Cerebellar cortex (tissue), 1 donor: ENCODE data around the gene UBFD1.
A peak's percentile ranks its signal among the peaks of the same experiment; 100 is the strongest.
"Not testable (repeated sequence)": the region's sequence is repeated elsewhere in the genome, so short reads cannot be mapped to it uniquely, and the experiment has no call there.

Experiments
- DNase-seq: peaks from one replicate; pipeline ENCODE4 v3.0.0-alpha.2; 2015; ENCODE audit warnings: low spot score

Gene UBFD1, protein sequence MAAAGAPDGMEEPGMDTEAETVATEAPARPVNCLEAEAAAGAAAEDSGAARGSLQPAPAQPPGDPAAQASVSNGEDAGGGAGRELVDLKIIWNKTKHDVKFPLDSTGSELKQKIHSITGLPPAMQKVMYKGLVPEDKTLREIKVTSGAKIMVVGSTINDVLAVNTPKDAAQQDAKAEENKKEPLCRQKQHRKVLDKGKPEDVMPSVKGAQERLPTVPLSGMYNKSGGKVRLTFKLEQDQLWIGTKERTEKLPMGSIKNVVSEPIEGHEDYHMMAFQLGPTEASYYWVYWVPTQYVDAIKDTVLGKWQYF

DNA sequence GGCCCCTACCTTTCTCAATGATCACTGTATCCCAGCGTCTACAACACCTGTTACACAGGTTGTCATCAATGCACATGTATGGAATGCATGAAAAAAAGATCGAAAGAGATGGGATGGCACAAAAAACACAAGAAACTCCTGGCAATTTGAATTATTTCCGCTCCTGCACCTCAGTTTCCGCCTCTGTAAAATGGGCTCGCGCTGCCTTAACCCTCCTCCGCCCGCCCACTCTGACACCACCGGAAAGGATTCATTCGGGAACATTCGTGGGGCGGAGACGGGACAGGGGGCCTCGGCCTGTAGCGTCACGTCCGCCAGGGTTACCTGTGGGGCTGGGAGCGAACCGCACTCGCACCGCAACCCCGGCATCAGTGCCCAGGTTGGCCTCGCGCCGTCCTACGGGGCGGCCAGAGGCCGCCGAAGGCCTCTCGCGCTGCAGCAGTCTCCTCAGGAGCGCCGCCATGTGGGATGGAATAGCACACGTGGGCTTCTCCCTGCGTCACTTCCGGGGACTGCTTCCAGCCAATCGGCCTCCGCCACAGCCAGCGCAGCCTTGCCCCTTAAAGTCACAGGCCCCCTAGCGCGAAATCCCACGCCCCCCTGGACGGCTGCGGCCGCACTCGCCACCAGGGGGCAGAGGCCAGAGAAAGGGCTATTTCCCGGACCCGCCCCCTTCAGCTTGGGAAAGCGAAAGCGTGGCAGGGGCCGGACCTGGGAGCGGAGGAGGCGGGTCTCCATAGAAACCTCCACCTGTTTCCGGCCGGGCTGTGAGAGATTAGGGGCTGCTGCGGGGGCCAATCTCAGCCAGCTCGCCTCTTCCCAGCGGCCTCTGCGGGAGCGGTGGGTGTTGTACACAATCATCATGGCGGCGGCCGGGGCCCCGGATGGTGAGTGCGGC, at the start of gene UBFD1, which contains the start of gene EARS2:
Gene UBFD1 (plus strand): TSS at position 847 of the 898 bp plus-strand sequence. CDS start 16 bp downstream, at position 863.
Gene EARS2 (minus strand): TSS at position 470 of the 898 bp plus-strand sequence. CDS start 7 bp downstream, at position 463.
- peak; percentile 97 for DNase-seq

DNA sequence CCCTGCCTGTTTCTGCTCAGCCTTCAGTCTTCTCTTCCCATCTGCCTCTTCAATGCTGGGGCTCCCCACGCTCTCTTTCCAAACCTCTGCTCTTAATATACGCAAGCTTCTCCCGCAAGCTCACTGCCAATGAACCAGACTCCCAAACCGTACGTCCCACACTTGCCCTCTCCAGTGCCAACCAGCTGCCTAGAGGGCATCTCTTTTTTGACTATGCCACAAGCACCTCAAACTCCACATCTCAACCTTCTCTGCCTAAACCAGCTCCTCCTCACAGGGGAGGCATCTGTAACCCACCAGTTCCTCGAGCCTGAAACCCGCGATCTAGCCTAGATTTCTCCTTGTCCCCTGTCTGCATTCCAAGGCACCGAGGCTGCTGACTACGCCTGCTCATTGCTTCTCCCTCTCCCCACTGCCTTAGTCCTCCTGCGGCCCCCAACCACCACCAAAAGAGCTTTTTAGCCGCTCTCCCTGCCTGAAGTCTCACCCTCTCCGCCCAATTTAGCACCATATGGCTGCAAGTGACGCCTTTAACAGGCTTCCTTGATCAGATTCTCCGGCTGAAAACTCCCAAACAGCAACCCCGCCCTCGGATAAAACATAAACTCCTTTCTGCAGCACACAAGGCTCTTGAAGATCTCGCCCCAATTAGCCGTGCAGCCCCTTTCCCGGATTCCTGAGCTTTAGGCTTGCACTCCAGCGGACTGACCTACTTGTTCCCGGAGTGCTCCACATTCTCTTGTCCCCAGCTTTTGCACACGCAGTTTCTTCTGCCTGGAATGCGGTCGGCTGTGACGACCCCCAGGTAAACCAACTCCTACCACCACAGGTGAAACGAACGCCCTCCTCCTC, 48.7 kb upstream of the UBFD1 start:
- DNase-seq = peak; percentile 74

DNA sequence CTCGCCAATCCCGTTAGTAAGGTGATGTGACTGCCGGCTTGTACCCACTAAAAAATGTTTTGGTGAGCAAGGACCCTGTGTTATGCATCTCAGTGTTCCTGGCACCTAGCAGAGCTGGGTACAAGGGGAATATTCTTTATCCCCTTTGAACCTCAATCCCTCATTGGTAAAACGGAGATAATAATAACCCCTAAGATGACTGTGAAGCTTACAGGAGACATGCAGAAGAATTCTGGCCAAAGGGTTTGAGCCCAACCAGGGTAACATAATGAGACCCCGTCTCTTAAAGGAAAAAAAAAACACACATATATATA, 48.1 kb upstream of the UBFD1 start:
- no peak for DNase-seq

DNA sequence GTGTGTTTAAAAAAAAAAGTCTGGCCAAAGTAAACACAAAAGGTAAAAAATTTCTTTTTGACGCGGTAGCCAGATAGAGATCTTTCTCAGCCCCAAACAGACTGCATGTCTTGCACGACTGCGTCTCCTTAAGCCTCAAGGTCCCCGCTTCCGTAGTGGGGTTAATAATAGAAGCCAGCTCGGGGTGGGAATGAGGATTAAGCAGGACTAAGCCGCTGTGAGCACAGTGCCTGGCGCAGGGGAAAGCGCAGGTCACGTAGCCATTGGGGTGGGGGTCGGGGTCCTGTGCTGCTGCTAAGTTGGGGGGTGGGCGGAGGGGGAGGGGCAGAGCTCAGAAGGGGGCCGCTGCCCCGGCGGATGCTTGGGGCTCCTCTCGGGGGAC, 47.8 kb upstream of the UBFD1 start:
- peak; percentile 42 for DNase-seq

DNA sequence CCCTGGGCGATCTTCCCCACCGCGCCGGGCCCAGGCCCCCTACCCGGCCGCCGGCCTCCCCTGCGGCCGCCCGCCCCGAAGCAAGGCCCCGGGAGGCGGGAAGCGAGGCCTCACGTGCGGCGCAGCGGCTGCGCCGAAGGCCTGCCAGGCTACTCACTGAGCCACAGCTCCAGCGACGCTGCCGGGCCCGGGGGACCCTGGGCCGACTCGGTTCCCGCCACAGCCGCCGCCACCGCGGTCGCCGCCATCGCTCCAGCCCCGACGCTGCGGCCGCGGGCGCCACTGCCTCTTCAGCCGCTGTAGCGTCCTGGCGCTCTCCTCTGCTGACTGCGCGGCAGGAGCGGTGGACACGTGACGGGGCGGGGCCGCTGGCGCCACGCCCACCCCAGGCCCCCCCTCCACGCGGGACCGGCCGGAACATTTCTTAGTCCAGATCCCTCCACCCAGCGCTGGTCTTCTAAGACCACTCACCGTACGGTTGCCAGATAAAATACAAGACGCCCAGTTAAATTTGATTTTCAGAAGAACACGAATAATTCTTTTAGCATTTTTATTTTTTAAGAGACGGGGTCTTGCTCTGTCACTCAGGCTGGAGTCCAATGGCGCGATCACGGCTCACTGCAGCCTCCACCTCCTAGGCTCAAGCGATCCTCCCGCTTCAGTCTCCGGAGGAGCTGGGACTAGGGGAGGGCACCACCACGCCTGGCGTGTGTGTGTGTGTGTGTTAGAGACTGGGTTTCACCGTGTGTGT, 47.2 kb upstream of the UBFD1 start, which contains the start of gene GGA2:
Gene GGA2 (minus strand): TSS at position 331 of the 751 bp plus-strand sequence. CDS start 83 bp downstream, at position 248.
- DNase-seq = peak; percentile 80

DNA sequence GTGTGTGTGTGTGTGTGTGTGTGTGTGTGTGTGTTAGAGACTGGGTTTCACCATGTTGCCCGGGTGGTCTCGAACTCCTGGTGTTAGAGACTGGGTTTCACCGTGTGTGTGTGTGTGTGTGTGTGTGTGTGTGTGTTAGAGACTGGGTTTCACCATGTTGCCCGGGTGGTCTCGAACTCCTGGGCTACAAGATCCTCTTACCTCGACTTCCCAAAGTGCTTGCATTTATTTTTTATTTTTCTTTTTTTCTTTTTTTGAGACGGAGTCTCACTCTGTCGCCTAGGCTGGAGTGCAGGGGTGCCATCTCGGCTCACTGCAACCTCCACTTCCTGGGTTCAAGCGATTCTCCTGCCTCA, 46.6 kb upstream of the UBFD1 start:
- not testable (repeated sequence) for DNase-seq

DNA sequence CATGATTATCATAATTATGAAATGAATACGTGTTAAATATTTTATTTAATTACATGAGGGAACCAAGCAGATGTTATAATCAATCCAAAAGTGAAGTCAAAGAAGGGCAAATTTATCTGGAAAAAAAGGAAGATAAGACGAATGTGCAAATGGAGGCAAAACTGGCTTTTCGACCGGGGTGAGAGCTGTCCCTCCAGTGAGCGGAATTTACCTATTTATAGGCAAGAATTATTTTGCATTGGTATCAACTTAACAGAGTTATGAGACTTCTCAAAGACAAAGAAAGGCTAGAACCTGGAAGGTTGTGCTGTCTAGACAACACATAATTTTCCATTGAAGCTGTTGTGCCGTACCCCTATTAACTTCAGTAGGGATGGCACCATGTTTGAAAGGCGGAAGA, 45.8 kb upstream of the UBFD1 start:
- DNase-seq = no peak

DNA sequence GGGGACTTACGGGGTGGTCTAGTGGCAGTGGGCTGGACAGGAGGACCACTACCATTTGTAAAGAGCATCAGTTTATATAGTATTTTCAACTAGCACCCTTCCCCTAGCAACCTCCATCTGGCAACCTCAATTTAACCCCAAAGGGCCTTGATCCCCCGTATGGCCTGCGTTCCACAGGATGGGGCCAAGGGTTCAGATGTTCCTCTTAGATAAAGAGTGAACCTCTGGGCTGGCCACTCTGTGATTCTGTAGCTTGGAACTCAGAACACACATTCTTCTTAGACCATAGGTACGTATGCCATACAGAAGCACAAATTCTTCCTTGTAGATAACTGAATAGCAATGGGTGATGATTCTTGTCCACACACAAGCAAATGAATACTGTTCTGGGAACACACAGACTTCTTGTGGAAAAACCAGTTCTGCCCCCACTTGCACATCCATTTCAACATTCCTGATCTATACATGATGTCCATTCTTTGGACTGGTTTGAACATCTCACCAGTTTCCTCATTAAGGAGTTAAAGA, 45.3 kb upstream of the UBFD1 start:
- DNase-seq = no peak

DNA sequence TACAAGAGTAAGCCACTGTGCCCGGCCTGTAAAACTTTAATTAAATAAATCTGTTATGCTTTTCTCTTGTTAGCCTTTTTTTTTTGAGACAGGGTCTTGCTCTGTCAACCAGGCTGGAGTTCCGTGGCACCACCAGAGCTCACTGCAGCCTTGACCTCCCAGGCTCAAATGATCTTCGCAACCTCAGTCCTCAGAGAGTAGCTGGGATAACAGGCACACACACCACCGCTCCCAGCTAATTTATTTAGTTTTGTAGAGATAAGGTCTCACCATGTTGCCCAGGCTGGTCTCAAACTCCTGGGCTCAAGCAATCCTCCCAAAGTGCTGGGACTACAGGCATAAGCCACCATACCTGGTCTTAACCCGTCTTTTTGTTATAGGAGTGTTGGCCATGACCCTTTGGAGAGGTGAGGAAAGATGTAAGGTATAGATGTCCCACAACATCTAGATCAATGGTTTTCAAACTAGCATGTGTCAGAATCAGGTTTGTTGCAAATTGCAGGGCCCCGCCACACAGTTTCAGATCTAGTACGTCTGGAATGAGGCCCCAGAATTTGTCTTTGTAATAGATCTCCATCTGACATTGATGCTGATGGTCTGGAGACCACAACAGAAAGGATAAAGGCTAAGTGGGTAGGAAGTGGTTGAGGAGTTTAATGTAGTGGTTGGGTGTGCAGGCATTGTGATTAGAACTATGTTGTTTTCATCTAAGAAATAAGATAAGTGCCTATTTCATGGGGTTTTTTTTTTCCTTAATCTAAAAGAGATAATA, 43.0 kb upstream of the UBFD1 start:
- DNase-seq = no peak

DNA sequence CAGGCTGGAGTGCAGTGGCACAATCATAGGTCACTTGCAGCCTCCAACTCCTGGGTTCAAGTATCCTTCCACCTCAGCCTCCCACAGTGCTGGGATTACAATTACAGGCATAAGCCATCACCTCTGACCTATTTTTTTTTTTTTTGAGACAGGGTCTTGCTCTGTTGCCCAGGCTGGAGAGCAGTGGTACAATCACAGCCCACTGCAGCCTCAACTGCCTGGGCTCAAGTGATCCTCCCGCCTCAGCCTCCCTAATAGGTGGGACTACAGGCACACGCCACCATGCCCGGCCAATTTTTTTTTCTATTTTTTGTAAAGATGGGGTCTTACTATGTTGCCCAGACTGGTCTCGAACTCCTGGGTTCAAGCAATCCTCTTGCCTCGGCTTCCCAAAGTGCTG, 41.6 kb upstream of the UBFD1 start:
- no peak for DNase-seq

DNA sequence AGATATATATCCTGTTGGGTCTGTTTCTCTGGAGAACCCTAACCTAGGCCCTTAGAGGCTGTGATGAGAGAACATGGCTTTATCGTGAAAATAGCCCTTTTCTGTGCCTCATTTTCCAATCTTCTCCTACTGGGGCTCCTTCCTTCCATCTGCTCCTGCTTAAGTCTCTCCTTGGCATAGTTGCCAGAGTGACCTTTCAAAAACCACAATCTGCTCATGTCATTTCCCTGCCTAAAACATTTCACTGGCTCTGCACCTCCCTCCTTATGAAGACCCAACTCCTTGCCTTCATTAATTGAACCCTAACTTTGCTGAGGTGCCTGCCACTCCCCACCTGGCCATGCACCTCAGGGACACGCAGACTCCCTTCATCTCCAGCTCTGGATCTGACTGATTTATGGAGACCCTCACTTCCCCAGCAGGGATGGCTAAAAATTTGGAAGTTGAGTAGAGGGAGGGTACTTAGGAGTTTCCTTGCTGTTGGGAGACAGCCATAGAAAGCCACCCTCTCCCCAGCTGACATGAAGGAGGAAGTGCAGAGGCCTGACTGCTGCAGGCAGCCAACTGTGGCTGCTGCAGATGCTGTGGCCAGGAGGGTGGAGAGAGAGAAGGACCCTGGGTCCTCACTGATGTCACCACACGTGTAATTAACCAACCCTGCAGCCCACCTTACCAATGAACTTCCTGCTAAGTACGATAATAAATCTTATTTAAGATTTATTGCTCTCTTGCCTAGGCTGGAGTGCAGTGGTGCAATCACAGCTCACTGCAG, 41.0 kb upstream of the UBFD1 start:
- DNase-seq = no peak

DNA sequence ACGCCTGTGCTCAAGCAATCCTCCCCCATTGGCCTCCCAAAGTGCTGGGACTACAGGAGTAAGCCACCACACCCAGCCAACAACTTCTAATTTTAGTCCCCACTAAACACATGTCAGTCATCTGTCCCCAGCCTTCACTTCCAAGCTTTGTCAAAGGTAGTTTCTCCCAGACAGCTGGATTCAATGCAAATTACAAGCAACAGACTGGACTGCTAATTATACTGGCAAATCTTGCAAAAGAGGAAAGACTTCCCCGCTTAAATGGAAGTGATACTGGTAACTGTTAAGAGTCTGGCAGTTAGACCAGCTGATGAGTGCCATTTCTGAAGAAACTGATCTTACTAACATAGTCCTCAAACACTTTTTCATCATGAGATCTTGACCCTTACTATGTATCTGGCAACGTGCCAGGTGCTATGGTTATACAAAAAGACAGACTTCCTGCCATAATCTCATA, 39.1 kb upstream of the UBFD1 start:
- DNase-seq = no peak

DNA sequence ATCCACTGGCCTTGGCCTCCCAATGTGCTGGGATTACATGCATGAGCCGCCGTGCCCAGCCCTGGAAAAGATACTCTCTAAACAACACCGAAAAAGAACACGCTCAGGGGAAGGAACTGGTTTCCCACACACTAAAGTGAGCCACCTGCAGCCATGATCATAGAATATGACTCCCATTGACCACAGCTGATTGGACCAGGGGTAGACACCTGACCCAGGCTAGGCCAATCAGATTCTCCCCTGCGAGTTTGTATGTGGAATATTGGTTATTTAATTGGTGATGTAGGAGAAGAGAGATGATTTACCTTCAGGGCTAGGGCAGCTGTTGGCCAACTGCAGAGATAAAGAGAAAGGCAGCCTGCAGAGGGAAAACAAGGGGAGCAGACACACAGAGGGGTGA, 38.2 kb upstream of the UBFD1 start:
- DNase-seq = no peak

DNA sequence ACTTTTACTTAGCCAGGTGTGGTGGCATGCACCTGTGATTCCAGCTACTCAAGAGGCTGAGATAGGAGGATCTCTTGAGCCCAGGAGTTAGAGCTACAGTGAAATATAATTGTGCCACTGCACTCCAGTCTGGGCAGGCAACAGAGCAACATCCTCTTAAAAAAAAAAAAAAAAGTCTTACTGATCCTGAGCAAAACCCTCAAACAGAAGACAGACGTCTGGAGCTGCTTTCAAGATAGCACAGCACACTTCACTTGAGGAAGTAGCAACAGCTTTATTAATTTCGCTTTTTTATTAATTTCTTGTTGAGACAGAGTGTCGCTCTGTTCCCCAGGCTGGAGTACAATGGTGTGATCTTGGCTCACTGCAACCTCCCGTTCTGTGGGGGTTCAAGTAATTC, 37.0 kb upstream of the UBFD1 start:
- no peak for DNase-seq

DNA sequence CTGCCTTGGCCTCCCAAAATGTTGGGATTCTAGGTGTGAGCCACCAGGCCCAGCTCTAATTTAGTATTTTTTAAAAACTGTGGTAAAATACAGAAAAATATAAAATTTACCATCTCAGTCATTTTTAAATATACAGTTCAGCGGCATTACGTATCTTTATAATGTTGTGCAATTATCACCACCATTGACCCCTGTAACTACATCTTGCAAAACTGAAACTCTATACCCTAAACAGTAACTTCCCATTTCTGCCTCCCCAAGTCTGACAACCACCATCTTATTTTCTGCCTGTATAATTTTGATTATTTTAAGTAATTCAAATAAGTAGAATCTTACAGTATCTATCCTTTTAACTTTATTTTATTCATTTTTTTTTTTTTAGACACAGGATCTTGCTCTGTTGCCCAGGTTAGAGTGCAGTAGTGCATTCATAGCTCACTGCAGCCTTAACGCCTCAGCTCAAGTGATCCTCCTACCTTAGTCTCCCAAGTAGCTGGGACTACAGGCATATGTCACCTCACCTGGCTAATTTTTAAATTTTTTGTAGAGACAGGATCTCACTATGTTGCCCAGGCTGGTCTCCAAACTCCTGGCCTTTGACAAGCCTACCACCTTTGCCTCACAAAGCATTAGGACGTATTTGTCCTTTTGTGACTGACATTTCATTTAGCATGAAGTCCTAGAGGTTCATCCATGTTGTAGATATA, 36.3 kb upstream of the UBFD1 start:
- DNase-seq = no peak

DNA sequence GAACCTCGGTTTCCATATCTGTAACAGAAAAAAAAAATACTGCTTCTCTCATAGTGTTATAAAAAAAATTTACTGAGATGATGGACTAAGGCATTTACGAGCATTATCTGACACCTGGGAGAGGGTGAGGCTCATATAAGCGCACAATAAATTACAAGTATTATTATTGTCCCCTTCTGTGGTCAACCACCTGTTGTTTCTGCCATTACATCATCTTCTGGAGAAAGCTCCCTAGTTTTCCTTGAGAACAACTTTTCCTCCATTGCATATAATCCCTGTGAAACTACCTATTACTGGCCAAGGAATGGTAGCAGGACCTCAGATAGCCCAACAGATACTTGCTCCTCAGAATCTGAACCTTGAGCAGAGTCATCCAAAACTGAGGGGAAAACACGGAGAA, 35.6 kb upstream of the UBFD1 start:
- DNase-seq = no peak

DNA sequence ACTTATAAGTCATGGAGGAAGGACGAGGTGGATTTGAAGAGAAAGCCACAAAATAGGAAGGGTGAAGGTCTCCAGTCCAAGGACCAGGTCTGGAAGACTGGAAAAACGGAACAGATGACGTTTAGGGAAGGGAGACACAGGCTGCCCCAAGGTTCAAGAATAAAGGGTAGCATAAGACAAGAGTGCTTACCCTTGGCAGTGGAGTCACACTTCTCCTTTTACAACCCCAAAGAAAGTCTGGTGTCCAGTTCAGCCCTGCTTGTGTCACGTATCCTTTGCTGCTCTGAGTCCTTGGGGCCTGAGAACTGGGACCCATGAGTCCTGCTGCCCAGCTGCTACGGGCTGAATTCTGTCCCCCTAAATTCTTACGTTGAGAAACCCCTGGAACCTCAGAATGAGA, 34.2 kb upstream of the UBFD1 start:
- DNase-seq = no peak

DNA sequence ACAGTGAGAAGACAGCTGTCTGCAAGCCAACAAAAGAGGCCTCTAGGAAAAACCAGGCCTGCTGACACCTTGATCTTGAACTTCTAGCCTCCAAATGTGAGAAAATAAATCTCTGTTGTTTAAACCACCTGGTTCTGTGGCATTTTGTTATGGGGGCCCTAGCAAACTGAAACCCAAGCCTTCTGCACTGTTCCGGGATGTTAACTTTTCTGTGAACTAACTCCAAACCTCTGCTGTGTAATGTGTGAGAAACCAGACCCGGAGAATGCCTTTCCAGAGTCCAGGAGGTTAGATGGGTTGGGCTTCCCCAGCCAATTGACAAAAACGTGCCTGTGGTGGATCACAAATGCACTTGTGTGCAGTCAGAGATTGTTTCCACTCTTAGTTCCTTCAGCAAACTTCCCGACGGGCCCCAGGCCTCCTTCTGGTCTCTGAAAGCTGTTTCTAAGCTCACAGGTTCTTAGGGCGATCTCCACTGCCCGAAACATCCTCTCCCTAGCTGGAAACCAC, 33.6 kb upstream of the UBFD1 start:
- DNase-seq = no peak

DNA sequence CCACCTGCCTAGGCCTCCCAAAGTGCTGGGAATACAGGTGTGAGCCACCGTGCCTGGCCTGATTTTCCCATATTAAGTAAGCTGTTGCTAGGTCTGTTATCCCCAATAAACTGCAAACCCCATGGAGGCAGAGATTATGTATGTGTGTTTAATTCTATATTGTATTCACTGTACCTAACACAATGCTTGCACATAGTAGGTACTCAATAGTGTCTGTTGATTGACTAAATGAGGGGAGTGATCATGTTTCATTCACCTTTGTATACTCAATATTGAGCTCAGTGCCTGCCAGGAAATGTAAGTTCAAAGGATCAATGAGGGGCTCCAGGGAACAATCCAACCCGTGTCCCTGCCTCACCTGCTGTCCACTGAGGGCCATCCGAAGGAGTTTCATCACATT, 32.6 kb upstream of the UBFD1 start:
- DNase-seq = no peak
